Islet of Langerhans (tissue), 1 donor: ENCODE data around the gene LPIN3.

Experiments used
- FAIRE-seq: peaks from one replicate; lab custom pipeline; 2011; peaks lifted over from hg19 to GRCh38; lab: Jason Lieb, UNC

The LPIN3 gene

GRCh38 chr20:41320441-41320840 lies 20.2 kb upstream of the LPIN3 start:
- FAIRE-seq, result no peak

GRCh38 chr20:41320976-41321375 lies 19.6 kb upstream of the LPIN3 start:
- no peak for FAIRE-seq

- FAIRE-seq, result no peak
These were observed 13.4 kb upstream of the LPIN3 start for GRCh38 chr20:41327178-41327577.

DNA sequence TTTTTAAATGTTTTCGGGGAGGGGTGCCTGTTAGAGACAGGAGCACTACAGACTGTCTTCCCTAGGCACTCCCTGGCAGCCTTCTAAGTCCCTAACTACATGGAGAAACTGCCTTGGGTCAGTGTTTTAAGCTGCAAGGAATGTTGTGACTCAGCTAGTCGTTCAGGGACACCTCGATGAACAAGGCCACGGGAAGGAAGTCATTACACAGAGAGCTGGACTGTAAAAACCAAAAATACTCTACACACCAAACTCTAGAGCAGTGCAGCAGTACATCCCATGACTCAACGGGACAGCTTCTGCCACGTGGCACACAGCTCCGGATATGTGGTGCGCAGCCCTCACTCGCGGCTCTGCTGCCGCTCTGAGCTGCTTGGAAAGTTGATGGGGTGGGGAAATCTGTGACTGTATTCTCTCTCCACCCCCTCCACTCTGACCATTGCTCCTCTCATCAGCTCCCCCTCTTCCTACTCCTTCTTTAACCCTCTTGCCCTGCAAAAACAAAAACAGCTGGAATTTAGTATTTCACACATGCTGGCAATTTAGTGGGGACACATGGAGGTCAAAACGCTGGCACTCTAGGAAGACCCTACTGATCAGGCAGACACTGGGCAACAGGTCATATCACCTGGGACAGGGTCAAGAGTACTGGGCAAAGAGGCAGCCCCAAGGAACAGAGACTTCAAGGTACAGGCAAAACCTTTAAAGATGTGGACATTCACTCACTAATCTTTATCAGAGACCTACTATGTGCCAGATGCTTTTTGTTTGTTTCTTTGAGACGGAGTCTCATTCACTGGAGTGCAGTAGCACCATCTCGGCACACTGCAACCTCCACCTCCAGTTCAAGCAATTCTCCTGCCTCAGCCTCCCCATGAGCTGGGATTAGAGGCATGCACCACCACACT lies 10.9 kb upstream of the LPIN3 start:
- no peak for FAIRE-seq

DNA sequence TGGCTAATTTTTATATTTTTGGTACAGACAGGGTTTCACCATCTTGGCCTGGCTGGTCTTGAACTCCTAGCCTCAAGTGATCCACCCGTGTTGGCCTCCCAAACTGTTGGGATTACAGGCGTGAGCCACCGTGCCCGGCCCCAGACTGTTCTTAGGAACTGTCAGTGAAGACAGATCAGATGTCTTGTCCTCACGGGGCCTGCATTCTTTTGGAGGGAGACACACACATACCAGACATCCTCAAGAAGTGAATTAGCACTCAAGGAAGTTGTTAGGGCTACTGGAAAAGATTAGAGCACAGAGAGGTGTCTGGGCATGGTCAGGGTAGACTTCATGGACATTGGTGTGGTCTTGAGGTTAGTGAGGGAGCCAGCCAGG lies 10.3 kb upstream of the LPIN3 start:
- FAIRE-seq, result no peak

GRCh38 chr20:41330941-41331340 lies 9.7 kb upstream of the LPIN3 start:
- no peak for FAIRE-seq

DNA sequence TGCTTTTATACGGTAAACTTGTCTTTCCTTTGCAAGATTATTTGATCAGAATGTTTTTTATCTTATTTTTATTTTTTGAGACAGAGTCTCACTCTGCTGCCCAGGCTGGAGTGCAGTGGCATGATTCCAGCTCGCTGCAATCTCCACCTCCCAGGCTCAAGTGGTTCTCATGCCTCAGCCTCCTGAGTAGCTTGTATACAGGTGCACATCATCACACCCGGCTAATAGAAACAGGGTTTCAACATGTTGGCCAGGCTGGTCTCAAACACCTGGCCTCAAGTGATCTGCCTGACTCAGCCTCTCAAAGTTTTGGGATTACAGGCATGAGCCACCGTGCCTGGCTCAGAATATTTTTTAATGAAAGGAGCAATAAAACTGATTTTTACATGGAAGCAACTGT lies 8.9 kb upstream of the LPIN3 start:
- no peak for FAIRE-seq

- no peak for FAIRE-seq
These were observed 6.6 kb upstream of the LPIN3 start for GRCh38 chr20:41334036-41334435.

DNA sequence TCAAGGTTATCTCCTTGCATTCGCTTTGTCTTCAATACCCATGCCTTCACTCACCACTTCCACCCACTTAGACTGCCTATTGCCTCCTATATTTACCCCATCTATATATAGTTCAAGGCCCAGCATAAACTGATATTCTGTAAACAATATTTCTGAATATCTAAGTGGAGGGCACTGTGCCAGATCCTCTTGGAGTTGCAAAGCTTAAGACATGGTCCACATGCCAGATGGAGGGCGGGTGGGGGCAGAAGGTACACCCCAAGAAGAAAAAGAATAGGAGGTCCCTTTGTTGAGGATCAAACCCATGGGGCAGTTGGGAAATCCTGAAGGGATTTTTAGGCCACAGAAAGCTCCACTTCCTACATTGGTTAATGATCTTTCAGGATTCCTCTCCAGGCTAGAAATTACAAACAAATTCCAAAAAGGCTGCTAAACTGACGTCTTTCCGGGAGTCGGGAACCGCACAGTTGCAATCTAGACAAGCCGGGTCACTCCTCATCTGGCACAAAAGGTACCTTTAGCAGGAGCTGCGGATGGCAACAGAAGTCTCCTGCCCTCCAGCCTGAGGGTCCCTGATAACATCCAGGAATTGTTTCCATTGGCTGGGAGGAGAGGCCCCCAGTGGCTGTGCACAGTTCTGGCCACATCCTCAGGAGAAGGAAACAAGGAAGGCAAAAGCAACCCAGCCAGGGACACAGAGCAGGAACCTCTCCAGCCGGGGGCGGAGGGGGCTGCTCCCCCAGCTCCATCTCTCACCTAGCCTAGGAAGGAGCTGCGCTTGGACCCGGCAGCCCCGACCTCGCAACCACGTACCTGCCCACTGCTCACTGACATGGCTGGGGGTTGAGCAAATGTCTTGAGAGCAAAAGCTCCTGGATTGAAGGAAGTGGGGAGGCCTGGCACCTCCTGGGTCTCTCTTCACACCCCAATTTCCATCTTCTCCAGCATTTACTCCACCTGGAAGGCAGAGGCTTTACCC lies 5.9 kb upstream of the LPIN3 start:
- FAIRE-seq, result no peak

GRCh38 chr20:41335591-41335990 lies 5.0 kb upstream of the LPIN3 start:
- FAIRE-seq, result no peak

- FAIRE-seq, result no peak
These were observed 3.7 kb upstream of the LPIN3 start for GRCh38 chr20:41336711-41337492.

DNA sequence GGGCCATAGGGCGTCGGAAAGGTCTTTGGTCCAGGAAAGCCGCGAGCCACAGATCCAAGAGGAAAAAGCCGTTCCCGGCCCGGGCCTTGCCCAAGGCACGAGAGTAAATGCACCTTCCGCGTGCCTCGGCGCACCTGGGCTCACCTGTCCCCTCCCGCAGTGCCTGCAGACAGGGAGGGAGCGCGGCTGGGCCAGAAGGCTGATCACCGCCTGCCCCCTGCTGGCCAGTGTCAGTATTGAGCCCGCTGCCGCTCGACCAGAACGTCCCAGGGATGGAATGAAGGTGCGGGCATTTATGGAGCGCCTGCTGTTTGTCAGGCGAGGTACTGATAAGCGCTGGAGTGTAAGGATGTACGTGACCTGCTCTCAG lies 679 bp upstream of the LPIN3 start:
- no peak for FAIRE-seq

DNA sequence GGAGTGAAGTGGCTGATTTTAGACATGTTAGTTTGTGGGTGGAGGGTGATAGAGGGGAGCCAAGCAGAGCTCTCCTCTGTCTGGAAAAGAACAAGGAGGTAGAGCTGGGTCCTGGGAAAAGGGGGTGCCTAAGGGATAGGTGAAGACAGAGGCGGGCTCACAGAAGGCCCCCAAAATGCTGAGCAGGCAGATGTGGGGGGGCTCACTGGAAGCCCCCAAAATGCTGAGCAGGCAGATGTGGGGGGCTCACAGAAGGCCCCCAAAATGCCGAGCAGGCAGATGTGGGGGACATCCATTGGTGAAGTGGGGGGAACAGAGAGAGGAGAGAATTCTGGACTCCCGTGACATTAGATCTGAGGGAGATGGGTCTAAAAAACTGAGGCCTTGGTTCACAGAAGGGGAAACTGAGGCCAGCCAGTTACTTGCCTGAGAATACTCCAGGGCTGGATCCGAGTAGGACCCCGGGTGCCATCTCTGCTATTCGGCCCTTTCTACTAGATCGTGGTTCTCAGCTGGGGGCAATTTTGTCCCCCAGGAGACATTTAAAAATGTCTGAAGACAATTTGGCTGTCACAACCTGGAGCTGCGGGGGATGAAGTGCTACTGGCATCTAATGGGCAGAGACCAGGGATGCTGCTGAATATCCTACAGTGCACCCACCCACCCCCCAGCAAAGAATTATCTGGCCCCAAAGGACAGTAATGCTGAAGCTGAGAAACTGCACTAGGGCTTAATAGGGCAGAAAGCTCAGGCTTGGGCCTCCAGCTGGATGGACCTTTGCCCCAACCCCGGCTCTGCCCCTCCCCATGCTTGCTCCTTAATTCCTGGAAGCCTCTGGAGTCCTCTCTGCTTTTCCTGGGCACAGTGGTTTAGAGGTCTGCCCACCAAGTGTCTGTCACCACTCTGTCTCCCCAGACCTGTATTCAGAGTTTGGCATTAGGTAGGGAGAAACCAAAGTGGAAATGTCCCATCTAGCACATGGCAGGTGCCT lies 2.1 kb downstream of the LPIN3 start:
- no peak for FAIRE-seq

GRCh38 chr20:41344477-41344876 lies 3.9 kb downstream of the LPIN3 start:
- no peak for FAIRE-seq

GRCh38 chr20:41344938-41345728 lies 4.5 kb downstream of the LPIN3 start:
- peak; percentile 13 for FAIRE-seq

DNA sequence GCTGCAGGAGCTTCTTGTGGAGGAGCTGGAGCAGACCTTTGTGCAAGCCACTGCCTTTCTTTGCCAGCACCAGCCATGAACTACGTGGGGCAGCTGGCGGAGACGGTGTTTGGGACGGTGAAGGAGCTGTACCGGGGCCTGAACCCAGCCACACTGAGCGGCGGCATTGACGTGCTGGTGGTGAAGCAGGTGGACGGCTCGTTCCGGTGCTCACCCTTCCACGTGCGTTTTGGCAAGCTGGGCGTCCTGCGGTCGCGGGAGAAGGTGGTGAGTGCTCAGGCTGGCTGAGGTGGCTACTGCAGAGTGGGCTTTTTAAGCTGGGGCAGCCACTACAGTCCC lies 5.1 kb downstream of the LPIN3 start:
- FAIRE-seq, result no peak

- no peak for FAIRE-seq
These were observed 7.2 kb downstream of the LPIN3 start for GRCh38 chr20:41347523-41348429.

DNA sequence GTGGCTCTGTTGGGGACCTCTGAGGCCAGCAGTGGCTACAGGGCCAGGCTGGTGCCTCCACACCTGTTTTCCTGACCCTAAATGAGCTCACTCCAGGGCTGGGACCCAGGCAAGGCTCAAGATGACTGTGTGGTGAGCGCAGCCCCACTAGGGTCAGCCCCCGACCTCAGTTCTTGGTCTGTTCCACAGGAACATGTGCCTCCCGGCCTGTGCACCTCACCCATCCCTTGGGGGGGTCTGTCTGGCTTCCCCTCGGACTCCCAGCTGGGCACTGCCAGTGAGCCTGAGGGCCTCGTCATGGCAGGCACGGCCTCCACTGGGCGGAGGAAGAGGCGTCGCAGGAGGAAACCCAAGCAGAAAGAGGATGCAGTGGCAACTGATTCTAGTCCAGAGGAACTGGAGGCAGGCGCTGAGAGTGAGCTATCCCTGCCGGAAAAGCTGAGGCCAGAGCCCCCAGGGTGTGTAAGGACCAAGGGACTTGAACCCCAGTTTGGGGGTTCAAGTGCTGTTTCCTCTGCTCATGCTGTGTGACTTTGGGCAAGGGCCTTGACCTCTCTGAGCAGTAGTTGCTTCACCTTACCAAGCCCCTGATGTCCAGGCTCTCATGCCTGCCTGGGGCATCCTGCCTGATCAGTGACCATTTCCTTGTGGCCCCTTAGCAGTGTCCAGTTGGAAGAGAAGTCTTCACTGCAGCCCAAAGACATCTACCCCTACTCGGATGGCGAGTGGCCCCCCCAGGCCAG lies 8.0 kb downstream of the LPIN3 start:
- FAIRE-seq, result no peak

DNA sequence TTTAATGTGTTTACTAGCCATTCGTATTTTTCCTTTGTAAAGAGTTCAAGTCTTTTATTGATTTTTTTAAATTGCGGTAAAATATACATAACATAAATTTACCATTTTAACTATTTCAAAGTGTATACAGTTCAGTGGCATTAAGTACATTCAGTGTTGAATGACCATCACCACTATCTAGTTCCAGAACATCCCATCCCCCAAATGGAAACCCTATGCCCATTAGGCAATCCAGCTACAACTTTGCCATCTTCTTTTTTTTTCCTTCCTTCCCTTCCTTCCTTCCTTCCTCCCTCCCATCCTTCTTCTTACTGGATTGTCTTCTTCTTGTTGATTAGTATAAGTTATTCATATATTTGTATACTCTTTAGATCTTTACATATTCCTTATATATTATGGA lies 8.6 kb downstream of the LPIN3 start:
- no peak for FAIRE-seq
